Cardiac fibroblast (primary cell): Measurements from ENCODE around the gene POLR2I.

ENCODE experiments used
- DNase-seq, 2 donors: peaks; one replicate each; pipeline versions ENCODE4 v3.0.0 to v3.0.0-alpha.2; 2010; ENCODE audit warnings: low read depth in 2 of 2
- H3K4me3 ChIP-seq, 2 donors: replicated peaks in 1 of 2; 1 replicate in 1 of 2; 2 replicates in 1 of 2; pipeline ENCODE4 v1.5.1; 2011; ENCODE audit warnings: low read depth in 2 of 2, low read length in 2 of 2, mild to moderate bottlenecking in 2 of 2, moderate library complexity in 1 of 2
- CTCF ChIP-seq: IDR thresholded peaks from one replicate; pipeline ENCODE4 v1.5.1; 2011; ENCODE audit warnings: low read depth, mild to moderate bottlenecking, low read length, inconsistent platforms

Gene POLR2I

GRCh38 chr19:36100476-36100875, 14.2 kb downstream of the POLR2I start:
- no peak for TF ChIP-seq CTCF
- no peak overlapping the region for H3K4me3 ChIP-seq
- no peak for DNase-seq

GRCh38 chr19:36099166-36099785, 15.4 kb downstream of the POLR2I start:
- TF ChIP-seq CTCF = no peak
- H3K4me3 ChIP-seq = no peak overlapping the region
- DNase-seq = no peak

- TF ChIP-seq CTCF = no peak
- DNase-seq = peak in 1 of 2 donors; percentile 28
- H3K4me3 ChIP-seq = no peak overlapping the region
Observed at GRCh38 chr19:36097036-36097435, 17.6 kb downstream of the POLR2I start.

GRCh38 chr19:36093687-36094086, 21.0 kb downstream of the POLR2I start:
- no peak for TF ChIP-seq CTCF
- H3K4me3 ChIP-seq = no peak overlapping the region

GRCh38 chr19:36093146-36093662, 21.5 kb downstream of the POLR2I start:
- H3K4me3 ChIP-seq = no peak overlapping the region
- TF ChIP-seq CTCF = no peak
- no peak for DNase-seq

More at GRCh38 chr19:36093687-36094086, 21.0 kb downstream of the POLR2I start:
- DNase-seq = peak in 1 of 2 donors; percentile 26

- H3K4me3 ChIP-seq = no peak overlapping the region
- DNase-seq = no peak
- no peak for TF ChIP-seq CTCF
Observed at GRCh38 chr19:36092566-36092965, 22.1 kb downstream of the POLR2I start.
